Raji (cell line): ENCODE data around the gene SEPTIN2.

Source experiments
- POLR2A ChIP-seq: IDR thresholded peaks from 2 replicates; pipeline ENCODE4 v1.6.1; 2011; ENCODE audit warnings: low read depth, low read length, control low read depth; ENCODE audit not compliant: insufficient read depth

The SEPTIN2 gene

DNA sequence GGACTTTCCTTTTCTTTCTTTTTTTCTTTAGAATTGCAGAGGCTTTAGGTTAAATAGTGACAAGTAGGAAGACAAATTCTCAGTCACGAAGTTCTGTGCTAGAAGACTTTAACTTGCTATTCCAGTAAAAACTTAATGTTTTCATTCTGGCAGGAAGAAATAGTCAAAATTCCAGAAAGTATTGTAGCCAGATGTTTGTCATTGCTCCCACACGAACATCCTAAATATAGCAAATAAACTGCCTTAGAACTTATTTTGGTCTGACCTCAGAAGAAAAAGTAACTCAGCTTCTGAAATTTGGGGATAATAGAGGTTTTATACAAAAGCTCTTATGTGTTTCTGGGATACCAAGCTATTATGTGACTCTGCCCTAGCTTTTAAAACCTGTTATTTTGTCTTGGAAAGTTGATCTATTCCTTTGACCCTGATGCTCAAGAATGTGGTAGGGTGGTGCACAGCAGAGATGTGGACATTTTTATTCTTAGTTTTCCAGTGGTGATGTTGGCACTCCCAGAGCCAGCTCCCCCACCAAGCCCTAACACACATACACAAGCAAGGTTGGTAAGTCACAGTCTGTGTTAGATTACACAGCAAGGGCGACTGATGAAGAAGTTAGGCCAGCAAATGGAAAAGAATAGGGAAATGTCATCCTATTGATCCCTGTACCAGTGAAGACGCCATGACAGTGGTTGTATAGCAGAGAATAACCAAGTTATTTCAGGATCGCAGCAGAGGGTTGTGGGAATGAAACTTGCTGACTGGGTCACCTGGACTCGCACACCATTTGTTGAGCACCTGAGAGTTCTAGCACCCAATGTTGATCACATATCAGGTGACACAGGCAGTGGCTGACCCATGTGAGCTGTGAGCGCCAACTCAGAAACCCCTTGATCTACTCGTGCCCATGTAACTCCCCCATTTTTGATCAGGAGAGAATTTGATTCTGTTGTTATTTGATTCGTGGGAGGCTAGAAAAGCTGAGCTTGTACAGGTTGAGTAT is 64.1 kb downstream of the SEPTIN2 start:
- TF ChIP-seq POLR2A, result no peak

DNA sequence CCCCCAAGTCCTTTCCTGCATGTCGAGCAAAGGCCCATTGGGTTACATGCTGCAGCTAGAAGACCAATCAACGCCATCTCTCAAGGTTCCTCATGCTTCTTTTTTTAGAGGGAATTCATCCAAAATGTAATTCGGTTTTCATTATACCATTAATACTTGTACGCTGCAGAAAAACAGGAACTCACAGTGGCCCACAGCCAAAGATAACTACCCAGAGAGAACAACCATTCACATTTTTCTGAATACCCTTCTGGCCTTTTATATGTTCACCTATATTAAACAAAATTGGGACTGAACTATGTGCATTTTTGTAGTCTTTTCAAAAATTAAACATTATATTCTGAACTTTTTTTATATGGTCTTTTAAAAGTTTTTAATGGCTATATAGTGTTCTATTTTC is 66.1 kb downstream of the SEPTIN2 start:
- TF ChIP-seq POLR2A, result no peak

DNA sequence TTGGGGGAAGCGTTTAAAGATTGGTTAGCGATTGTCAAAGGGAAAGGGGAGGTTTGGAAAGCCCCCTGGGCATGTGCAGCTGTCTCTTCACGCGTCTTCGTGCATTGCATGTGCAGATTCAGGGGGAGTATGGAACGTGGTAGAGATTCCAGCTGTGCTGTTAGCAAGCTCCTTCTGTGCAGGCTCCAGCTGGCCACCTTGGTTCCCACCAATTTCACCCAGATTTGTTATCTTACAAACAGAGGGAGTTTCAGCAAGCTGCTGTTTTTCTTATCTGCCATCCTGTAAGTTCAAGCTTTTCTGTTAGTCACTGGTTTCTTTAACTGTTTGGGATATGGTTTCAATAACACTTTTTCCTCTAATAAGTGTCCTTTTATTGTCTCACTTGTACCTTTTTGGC is 70.8 kb downstream of the SEPTIN2 start:
- no peak for TF ChIP-seq POLR2A

DNA sequence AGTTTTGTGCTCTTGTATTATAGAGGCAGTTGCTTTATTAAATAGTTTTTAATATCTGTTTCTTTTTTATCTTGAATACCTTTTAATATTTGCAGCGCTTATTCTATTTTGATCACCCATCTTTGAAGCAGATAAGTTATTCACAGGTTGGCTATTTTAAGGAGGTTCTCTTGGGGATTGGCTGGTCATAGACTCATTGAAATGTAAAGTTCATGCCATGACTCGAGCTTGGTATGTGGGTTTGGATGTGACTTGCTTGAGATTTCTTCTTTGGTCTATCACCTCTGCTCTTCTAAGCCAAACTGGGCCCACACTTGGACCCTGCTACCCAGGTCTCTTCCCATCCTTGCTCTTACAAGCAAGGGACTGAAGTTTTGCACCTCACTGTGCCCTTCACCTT is 74.0 kb downstream of the SEPTIN2 start:
- TF ChIP-seq POLR2A, result no peak

DNA sequence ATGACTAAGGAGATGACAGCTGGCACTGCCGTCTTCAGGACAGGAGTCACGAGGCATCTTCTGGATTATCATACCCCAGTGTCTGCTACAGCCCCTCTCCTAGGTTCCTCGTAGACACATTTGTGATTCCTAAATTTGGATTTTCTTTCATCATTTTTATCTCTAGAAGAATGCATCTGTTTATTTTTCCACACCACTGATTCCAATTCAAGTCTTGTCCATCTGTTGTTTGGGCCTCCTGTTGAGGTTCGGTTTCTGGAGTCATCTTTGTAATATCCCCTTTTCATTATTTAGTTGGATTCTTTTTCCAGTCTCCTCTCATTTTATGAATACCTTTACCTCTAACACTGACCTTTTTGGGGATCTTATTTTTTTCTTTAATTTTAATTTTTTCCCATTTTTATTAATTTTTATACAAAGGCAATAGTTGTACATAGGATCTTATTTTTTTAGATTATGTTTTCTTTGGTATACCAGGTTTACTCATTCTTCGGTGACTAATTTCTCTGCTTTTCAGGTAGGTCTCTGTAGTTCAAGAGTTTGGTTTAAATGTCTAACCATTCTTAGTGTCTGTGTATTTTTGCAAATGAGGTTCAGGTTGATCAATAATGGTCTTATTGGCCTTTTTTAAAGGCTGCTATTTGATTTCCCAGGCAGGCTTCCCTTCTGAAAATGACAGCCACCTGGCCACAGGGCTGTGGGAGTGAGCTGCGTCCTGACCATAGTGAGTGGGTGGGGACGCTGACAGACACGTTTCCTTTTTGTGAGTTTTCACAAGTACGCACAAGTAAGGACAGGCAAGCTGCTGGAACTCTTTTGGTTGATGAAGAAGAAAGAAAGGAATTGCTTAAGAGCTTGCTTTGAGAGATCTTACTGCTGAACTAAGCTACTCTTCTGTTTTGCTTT is 74.8 kb downstream of the SEPTIN2 start:
- TF ChIP-seq POLR2A, result no peak

DNA sequence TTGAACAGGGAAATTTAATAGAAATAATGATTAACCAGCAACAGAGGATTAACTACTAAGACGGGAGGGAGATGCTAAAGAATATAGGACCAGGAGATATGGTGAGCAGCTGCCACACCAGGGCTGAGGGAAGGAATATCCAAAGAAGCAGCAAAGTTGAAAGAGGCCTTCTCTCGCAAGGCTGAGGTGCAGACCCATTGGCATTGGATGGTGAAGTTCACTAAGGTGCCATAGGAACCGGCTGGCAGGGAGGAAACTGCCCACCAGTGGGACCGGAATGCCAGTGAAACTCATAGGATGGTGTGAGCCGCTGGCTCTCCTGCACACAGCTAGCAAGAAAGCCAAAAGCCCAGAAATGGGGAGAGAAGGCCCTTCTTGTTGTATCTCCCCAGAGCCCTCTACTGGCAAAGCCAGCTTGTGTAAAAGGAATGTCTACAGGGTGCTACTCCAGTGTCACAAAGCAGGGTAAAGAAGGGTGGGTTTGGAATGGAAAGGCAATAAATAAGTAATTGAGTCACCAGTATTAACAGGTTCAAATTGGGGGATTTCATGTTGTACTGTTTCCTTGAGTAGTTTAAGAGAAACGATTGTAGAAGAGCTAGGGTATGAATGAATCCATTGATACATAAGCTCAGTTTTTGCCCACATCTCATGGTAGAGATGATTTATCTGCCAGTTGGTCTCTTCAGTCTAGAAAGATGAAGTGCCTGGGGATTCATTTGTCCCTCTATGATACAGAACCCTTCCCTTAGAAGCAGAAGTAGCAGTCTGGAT is 76.4 kb downstream of the SEPTIN2 start:
- TF ChIP-seq POLR2A, result no peak

DNA sequence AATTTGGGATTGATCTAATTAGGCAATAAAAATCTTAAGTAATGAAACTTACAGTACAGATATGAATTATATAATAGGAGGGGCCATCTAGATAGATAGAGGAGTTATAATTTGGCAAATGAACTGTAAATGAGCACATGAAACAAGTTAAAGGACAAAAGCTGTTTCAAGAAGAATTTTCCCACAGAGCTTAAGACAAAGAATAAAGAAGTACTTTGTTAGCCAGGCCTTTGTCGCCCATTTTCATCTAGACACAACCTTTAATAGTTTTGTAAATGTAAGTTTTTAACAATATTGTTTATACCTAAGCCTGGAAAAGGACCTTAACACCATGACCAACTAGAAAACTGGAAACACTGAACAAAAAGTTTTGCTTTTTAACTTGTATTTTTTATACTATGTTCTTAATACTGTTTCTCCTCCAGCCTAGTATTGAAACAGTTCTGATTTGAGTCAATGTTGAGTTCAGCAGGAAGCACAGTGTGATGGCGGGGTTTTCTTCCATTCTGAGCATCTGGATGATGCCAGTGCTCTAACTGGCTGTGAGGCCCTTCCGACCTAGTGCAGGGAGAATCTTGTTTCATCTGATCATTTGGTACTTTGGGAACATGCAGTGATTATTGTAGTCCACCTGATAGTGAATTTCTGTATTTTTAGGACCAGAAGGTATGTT is 77.9 kb downstream of the SEPTIN2 start:
- TF ChIP-seq POLR2A, result no peak

DNA sequence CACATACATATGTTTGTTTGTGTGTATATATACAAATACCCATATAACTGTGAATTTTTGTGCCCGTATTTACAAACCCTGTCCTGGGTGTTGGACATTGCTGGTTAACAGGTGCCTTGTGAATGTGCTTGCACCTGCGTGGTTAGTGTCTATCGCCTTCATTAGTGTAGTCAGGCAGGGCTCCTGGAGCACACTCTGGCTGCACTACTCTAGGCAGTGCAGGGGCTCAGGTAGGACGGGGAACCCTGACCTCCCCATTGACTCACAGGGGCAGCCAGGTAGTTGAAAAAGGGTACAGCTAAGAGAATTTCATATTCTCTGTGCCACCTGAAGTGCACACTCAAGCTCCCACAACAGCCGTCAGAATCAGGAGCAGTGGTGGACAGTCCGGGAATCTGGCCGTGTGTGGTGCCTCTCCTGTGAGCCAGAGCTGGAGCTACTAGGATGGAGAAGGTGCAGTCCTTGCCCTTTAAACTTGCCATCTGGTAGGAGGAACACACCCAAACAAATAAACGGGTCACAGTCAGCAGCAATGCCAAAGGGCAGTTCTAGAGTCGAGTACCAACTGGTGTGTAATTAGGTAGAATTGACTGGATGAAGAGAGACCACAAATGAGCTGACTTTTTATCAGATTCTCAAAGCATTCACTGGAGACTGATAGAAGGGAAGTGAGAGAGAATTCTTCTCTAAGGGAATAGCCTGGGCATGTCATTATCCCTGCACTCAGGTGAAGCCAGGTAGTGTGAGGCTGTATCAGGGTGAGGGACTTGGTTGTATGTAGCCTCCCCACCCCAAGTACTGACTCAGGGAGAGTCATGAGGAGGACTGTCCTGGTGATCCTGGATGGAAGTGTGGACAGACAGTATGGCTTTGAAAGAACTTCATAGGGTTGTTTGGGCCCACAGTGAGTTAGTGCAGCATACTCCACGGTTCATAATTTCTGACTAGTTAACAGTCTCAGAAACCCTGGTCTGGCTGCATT is 84.5 kb downstream of the SEPTIN2 start:
- TF ChIP-seq POLR2A, result no peak
